ENCODE data around the gene MRM2.

The MRM2 gene

GRCh38 chr7:2276107-2276506, 34.1 kb upstream of the MRM2 start:
- in situ Hi-C loops (cut with HindIII; ENCODE audit: low sequenced_read_pairs): no loop called here
- no peak overlapping the region for H3K4me3 ChIP-seq (ENCODE audit: low read depth, low read length)
- no peak for TF ChIP-seq CTCF (IDR thresholded peaks at IDR 0.05; ENCODE audit: low read depth, low read length)
- DNase-seq (ENCODE audit: low read depth, low spot score): no peak

GRCh38 chr7:2275101-2275500, 33.1 kb upstream of the MRM2 start:
- no peak for TF ChIP-seq CTCF (IDR thresholded peaks at IDR 0.05; ENCODE audit: low read depth, low read length)
- in situ Hi-C loops (cut with HindIII; ENCODE audit: low sequenced_read_pairs): no loop called here
- no peak for DNase-seq (ENCODE audit: low read depth, low spot score)

GRCh38 chr7:2274666-2275065, 32.7 kb upstream of the MRM2 start:
- DNase-seq (ENCODE audit: low read depth, low spot score): no peak
- in situ Hi-C loops (cut with HindIII; ENCODE audit: low sequenced_read_pairs): no loop called here
- H3K4me3 ChIP-seq (ENCODE audit: low read depth, low read length): no peak overlapping the region
- TF ChIP-seq CTCF (IDR thresholded peaks at IDR 0.05; ENCODE audit: low read depth, low read length): no peak

More at GRCh38 chr7:2275101-2275500, 33.1 kb upstream of the MRM2 start:
- no peak overlapping the region for H3K4me3 ChIP-seq (ENCODE audit: low read depth, low read length)

- DNase-seq (ENCODE audit: low read depth, low spot score): no peak
- in situ Hi-C loops (cut with HindIII; ENCODE audit: low sequenced_read_pairs): no loop called here
- TF ChIP-seq CTCF (IDR thresholded peaks at IDR 0.05; ENCODE audit: low read depth, low read length): no peak
- H3K4me3 ChIP-seq (ENCODE audit: low read depth, low read length): no peak overlapping the region
Observed at GRCh38 chr7:2273866-2274265, 31.9 kb upstream of the MRM2 start.

- no peak overlapping the region for H3K4me3 ChIP-seq (ENCODE audit: low read depth, low read length)
- peak; percentile 10 for DNase-seq (ENCODE audit: low read depth, low spot score)
- in situ Hi-C loops (cut with HindIII; ENCODE audit: low sequenced_read_pairs): no loop called here
- no peak for TF ChIP-seq CTCF (IDR thresholded peaks at IDR 0.05; ENCODE audit: low read depth, low read length)
Observed at GRCh38 chr7:2272031-2272430, 30.0 kb upstream of the MRM2 start.

- in situ Hi-C loops (cut with HindIII; ENCODE audit: low sequenced_read_pairs): no loop called here
- no peak for TF ChIP-seq CTCF (IDR thresholded peaks at IDR 0.05; ENCODE audit: low read depth, low read length)
- no peak overlapping the region for H3K4me3 ChIP-seq (ENCODE audit: low read depth, low read length)
- DNase-seq (ENCODE audit: low read depth, low spot score): no peak
Observed at GRCh38 chr7:2271273-2272026, 29.4 kb upstream of the MRM2 start.
